ENCODE data around the gene TCF21.
"Not testable (repeated sequence)": the region's sequence is repeated elsewhere in the genome, so short reads cannot be mapped to it uniquely, and the experiment has no call there.

Gene TCF21

DNA sequence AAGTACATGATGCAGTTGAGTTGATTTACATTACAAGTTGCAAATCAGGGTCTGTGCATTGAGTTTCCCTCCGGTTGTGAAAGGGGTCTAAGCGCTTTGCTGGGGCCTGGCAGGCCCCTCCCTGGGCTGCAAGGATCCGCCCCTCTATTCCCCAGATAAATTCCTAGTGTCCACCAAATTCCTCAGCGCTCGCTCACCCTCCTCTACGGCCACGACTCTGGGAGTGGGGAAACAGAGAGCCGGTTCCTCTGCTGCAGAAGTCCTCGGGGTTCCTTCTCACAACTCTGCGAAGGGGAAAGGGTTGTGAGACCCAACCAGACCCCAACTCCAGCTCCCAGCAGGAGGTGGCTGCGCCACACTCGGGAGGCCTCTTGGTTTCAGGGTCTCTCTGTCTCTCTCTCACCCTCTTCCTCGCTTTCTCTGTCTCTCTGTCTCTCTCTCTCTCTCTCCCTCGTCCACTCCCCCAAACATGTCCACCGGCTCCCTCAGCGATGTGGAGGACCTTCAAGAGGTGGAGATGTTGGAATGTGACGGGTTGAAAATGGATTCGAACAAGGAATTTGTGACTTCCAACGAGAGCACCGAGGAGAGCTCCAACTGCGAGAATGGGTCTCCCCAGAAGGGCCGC lies at the start of gene TCF21:
Gene TCF21 (plus strand): TSS at position 185 of the 628 bp plus-strand sequence. CDS start 285 bp downstream, at position 470.
- no peak for DNase-seq (ENCODE audit: low read depth, low spot score)

- DNase-seq (ENCODE audit: low read depth, low spot score) = no peak
Observed at GRCh38 chr6:133841176-133841575, 47.7 kb upstream of the TCF21 start.

DNA sequence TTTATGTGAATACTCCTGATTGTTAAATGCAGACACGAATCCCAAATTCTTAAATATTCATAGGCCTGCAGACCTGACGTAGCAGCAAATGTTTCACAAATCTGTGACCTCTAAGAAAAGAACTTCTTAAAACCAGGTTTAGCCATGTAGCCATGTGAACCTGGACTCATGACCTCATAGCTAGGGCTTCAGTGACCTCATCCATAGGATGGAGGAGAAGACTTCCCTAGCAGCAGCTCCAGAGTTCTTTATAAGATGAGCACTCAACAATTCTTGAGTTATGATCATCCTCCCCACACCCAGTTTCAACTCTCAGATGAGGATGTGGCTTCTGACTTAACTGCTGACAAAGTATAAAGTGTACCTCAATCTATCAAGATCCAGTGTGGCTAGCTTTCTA lies 45.8 kb upstream of the TCF21 start:
- no peak for DNase-seq (ENCODE audit: low read depth, low spot score)

GRCh38 chr6:133844709-133845108 lies 44.2 kb upstream of the TCF21 start:
- no peak for DNase-seq (ENCODE audit: low read depth, low spot score)

DNA sequence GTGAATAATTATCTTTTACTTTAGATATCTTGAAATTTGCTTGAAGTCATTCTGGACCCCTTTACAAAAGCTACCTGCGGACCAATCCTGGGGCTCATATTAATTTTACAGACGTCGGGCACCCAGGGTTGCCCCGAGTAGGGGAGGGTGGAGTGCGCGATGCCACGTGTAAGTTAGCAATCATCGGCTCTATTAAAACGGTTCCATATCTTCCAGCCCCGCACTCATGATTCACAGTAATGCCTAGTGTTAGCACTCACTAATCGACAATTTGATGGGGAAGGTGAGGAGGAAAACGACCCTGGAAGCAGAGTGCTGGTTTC lies 34.9 kb upstream of the TCF21 start:
- DNase-seq (ENCODE audit: low read depth, low spot score) = no peak

DNA sequence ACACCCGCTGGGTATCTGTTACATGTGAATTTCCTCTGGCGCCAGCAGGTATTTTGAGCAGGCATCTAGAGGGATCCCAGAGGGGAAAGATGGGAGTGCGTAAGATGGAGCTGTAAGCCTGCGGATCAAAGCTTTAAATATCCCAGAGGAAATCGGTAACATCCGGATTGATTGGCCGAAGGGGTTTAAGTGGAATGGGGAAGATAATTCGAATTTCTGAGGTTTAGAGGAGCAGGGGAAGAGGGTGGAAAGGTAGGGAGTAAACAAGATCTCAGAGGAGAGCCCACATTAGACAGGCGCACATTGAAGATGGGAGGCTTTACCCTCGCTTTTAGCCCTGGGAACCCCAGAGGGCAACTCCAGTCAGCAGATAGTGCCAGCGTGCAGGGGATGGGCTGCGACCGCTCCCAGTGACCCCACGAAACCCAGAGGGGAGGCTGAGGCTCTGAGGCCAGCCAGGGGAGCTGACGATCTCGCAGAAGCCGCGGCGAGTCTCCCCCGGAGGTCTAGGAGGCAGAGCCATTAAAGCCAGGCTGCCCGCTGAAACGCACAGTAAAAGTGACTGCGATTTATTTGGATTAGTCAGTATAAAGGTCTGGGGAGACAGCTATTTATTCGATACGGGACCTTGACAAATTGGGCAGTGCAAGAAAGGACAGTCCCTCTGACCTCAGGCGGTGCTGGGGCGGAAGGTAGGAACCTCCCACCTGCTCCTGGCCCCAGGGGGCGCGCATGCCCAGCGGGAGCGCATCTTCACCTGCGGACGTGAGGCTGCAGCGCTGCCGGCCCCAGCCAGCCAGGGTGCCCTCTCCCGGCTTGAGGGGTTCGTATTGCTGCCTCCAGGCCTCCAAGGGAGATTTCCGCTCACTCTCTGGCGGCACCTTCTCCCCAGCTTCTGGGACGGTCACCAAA lies 34.3 kb upstream of the TCF21 start:
- peak; percentile 28 for DNase-seq (ENCODE audit: low read depth, low spot score)

GRCh38 chr6:133855276-133855990 lies 33.5 kb upstream of the TCF21 start:
- DNase-seq (ENCODE audit: low read depth, low spot score) = no peak

DNA sequence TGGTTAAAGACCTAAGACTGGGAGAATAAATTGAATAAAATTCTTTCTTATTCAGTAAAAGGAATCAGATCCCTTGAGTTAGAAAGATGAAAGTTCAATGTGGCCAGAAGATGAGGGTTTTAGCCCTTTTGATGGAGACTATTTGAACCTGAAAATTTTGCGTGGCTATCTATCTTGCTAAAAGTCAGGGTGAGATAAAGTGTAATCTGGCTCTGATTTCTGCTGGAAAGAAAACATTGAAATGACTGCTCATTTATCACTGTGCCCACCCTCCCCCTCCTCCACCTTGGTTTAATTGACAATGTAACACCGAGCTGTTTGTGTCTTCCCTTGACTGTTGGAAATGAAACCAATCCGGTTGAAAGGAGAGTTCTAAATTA lies 32.9 kb upstream of the TCF21 start:
- DNase-seq (ENCODE audit: low read depth, low spot score) = no peak

DNA sequence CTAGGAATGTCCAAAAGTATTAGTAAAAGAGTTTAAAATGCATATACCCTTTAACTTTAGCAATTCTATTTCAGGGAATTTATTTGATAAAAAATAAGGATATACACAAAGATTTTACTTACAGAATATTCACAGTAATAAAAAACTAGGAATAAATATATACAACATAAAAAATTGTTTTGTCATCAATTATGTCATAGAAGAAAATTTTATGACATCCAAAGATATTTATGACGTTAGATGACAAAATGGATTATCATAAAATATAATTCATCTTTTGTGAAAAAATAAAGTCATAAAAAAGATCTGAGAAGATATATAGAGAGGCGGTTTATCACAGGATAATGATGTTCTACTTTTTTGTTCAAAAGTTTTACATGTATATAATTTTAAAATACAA lies 32.0 kb upstream of the TCF21 start:
- no peak for DNase-seq (ENCODE audit: low read depth, low spot score)

DNA sequence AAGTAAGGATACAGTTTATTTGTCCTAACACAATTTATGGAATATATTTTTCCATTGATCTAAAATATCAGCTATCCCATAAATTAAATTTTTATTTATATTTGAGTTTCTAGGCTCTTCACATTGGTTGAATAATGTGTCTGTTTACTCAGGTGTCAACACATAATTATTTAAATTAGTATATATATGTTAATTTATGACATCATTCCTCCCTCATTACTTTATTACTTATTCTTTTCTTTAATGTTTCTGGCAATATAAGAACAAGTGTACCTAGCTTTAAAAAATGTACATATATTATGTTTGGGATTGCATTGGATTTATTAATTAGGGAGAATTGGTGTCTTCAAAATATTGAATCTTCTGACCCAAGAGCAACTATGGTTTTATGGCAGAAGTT lies 31.2 kb upstream of the TCF21 start:
- no peak for DNase-seq (ENCODE audit: low read depth, low spot score)

DNA sequence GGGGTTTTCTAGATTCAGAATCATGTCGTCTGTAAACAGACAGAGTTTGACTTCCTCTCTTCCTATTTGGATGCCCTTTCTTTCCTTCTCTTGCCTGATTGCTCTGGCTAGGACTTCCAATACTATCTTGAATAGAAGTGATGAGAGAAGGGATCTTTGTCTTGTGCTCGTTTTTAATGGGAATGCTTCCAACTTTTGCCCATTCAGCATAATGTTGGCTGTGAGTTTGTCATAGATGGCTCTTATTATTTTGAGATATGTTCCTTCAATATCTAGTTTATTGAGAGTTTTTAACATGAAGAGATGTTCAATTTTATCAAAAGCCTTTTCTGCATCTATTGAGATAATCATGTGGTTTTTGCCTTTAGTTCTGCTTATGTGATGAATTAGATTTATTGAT lies 27.6 kb upstream of the TCF21 start:
- DNase-seq (ENCODE audit: low read depth, low spot score) = not testable (repeated sequence)

- DNase-seq (ENCODE audit: low read depth, low spot score) = no peak
Observed at GRCh38 chr6:133863228-133863627, 25.7 kb upstream of the TCF21 start.

- DNase-seq (ENCODE audit: low read depth, low spot score) = no peak
Observed at GRCh38 chr6:133865680-133866079, 23.2 kb upstream of the TCF21 start.

GRCh38 chr6:133871131-133871530 lies 17.8 kb upstream of the TCF21 start:
- DNase-seq (ENCODE audit: low read depth, low spot score) = no peak

GRCh38 chr6:133873538-133873937 lies 15.4 kb upstream of the TCF21 start:
- no peak for DNase-seq (ENCODE audit: low read depth, low spot score)

DNA sequence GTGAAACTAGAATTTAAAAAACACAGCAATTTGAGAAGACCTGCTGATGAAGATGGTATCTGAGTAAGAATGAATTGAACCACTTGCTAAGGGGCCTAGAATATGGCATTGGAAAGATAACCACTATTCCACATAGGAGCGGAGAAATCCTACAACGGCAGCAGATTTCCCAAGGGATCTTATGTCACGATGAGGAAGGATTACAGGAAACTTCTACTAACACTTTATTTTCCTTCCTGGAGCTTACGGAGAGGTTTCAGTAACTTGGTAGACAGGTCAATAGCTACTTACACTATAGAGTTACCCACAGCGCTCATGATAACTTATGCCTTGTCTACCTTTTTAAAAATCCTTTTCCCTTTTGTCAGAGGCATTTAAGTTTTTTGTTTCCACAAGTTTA lies 11.8 kb upstream of the TCF21 start:
- no peak for DNase-seq (ENCODE audit: low read depth, low spot score)

DNA sequence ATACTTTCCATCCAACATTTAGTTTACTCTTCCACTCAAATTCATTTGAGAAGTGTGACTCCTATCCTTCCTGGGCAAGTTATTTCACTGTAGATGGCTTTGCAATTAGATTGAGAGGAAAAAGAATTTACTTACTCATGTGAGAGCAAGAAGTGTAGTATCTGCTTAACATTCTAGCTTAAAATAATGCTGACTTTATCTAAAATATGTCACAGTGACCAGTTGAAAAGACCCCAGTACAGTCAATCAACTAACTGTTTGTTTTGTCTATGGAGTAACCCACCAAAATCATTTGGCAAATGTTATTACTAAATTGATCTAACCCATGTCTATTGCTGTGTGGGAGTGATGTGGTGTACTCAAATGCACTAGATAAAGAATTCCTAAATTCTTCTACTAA lies 8.9 kb upstream of the TCF21 start:
- no peak for DNase-seq (ENCODE audit: low read depth, low spot score)

GRCh38 chr6:133880896-133881295 lies 8.0 kb upstream of the TCF21 start:
- no peak for DNase-seq (ENCODE audit: low read depth, low spot score)

GRCh38 chr6:133886104-133886775 lies 2.7 kb upstream of the TCF21 start:
- DNase-seq (ENCODE audit: low read depth, low spot score) = no peak

DNA sequence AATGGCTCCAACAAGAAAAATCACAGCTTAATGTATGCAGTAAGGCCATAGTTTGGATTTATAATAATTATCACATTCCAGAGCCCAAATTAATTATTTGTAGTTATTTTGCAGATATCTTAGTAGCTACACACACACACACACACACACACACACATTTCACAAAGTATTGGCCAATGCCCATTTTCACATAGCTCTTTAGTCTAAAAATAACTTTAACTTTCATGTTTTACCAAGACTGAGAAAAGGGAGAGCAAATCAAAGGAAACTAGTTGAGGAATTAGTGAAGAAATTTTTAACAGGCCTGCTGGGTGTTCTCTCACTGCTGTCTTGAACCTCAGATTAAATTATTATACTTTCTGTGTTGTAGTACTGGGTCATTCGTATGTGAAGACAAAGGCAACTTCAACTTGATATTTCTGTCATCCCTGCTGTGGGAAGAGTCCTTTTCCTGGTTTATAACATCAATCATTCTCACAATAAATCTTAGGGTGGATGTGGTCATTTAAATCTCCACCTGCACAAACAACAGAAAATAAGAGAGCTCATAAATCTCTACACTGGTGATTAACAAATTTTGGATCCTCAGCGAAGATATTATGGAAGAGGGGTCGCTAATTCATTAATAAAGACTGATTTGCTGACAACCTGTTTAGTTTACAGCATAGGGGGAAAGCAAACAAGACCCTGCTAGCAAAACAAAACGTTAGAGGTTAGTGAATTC lies 1.6 kb upstream of the TCF21 start:
- DNase-seq (ENCODE audit: low read depth, low spot score) = no peak

- no peak for DNase-seq (ENCODE audit: low read depth, low spot score)
Observed at GRCh38 chr6:133887880-133888230, 1.1 kb upstream of the TCF21 start.
